ENCODE data around the gene URI1. TPM values are rescaled to one million over a fixed set of nuclear protein-coding genes. Genes with fewer than 3 reads are reported as not detected.
"Not testable (repeated sequence)": the region's sequence is repeated elsewhere in the genome, so short reads cannot be mapped to it uniquely, and the experiment has no call there.

The URI1 gene, protein sequence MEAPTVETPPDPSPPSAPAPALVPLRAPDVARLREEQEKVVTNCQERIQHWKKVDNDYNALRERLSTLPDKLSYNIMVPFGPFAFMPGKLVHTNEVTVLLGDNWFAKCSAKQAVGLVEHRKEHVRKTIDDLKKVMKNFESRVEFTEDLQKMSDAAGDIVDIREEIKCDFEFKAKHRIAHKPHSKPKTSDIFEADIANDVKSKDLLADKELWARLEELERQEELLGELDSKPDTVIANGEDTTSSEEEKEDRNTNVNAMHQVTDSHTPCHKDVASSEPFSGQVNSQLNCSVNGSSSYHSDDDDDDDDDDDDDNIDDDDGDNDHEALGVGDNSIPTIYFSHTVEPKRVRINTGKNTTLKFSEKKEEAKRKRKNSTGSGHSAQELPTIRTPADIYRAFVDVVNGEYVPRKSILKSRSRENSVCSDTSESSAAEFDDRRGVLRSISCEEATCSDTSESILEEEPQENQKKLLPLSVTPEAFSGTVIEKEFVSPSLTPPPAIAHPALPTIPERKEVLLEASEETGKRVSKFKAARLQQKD
- total RNA-seq, result 32.4 TPM

DNA sequence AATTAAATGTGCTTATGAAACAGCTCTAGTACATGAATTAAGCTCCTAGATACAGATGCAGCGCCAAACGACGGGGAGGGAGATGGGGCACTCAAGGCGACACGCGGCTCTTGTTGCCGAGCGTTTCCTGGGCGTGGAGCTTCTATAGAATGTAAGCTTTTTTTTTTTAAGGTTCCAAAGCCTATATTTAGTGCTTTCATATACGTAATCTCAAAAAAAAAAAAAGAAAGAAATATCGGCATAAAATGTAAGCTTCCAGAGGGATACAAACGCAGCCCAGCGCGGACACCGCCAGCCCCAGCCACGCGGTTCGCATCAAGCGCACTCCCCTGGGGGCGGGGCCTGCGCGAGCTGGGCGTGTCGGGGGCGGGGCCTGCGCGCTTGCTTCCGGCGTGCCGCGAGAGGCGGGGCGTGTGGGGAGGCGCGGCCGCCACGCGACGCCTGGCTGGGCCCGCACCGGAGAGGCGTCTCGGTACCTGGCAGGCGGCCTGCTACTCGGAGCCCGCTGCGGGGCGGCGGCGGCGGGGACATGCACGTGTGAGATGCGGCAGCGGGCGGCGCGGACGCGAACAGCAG lies at the start of gene URI1:
Gene URI1, plus strand, starts transcription at position 412 of the 576 bp plus-strand sequence. CDS start 309 bp downstream, outside the sequence.
- peak; percentile 97 for ATAC-seq

DNA sequence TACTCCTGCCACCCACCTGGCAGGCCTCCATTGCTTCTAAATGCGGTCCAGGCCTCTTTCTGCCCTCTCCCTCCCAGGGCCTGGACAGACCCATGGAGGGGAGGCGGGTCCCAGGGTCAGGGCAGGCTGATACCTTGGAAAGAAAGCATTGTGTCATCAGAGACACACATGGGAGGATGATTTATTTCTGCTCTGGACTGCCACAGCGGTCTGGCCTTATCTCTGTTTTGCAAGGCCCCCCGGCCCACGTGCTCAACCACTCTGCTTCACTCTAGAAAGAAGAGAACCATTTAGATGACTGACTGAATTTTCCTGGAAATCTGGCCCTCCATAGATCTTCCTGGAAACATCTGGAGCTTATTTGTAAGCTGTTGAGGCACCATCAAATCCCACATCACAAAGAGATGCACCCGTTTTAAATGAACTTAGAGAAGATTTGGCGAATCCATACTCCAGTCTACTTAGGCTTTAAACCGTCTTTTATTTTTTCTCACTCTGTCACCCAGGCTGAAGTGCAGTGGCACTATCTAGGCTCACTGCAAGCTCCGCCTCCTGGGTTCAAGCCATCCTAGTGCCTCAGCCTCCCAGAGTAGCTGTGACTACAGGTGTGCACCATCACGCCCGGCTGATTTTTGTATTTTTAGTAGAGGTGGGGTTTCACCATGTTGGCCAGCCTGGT lies 48.3 kb upstream of the URI1 start:
- ATAC-seq, result no peak

- no peak for ATAC-seq
Measured at GRCh38 chr19:29896802-29897201, 45.2 kb upstream of the URI1 start.

- ATAC-seq, result no peak
Measured at GRCh38 chr19:29897466-29897865, 44.6 kb upstream of the URI1 start.

DNA sequence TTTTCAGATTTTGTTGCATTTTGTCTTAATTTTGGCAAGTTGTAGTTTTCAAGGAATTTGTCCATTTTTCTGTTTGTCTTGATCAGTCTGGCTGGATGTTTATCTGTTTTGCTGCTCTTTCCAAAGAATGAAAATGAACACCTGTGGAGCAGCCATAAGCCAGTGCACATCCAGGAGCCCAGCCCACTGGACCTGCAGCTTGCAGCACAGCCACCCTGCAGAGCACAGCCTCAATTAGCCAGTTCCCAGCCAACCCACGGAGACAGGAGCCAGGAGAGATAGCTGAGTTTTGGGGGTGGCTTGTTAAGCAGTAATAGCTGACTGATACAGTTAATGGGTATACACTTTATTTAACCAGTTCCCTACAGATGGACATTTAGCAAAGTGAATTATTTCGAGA lies 38.0 kb upstream of the URI1 start:
- no peak for ATAC-seq

GRCh38 chr19:29908963-29909944 lies 32.8 kb upstream of the URI1 start:
- ATAC-seq, result no peak

- no peak for ATAC-seq
Measured at GRCh38 chr19:29914933-29915332, 27.1 kb upstream of the URI1 start.

DNA sequence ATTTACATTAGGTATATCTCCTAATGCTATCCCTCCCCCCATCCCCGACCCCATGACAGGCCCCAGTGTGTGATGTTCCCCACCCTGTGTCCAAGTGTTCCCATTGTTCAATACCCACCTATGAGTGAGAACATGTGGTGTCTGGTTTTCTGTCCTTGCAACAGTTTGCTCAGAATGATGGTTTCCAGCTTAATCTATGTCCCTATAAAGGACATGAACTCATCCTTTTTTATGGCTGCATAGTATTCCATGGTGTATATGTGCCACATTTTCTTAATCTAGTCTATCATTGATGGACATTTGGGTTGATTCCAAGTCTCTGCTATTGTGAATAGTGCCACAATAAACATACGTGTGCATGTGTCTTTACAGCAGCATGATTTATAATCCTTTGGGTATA lies 26.2 kb upstream of the URI1 start:
- ATAC-seq, result not testable (repeated sequence)

- no peak for ATAC-seq
Measured at GRCh38 chr19:29917911-29918310, 24.1 kb upstream of the URI1 start.

DNA sequence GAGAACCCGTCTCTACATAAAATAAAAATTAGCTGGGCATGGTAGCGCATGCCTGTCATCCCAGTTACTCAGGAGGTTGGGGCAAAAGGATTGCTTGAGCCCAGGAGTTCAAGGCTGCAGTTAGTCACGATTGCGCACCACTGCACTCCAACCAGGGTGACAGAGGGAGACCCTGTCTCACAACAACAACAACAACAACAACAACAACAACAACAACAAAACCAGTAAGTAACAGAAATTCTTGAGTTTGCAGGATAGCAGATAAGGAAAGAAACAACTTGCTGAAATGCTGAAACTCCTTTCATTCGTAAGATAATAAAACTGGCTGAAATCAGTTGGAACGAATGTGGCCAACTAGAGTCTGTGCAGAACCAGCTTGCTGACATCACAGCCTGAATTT lies 23.1 kb upstream of the URI1 start:
- ATAC-seq, result no peak

- ATAC-seq, result no peak
Measured at GRCh38 chr19:29922972-29923371, 19.1 kb upstream of the URI1 start.

DNA sequence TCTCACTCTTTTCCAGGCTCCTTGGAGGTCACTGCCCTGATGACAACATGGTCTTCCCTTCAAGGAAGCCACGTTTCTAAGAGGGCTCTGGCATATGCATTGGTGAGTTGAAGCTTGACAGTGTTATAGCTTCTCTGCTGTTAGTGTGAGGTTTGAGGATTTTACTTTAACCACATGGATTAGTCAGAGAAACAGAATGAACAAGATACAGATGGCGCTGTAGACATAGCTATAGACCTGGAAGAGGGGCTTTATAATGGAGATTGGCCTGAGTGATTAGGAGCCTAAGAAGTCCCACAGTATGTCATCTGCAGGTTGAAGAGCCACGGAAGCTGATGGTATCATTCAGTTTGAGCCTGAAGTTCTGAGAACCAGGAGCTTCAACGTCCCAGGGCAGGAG lies 18.4 kb upstream of the URI1 start:
- no peak for ATAC-seq

- ATAC-seq, result no peak
Measured at GRCh38 chr19:29926031-29926430, 16.0 kb upstream of the URI1 start.

GRCh38 chr19:29926801-29927200 lies 15.2 kb upstream of the URI1 start:
- ATAC-seq, result no peak

- no peak for ATAC-seq
Measured at GRCh38 chr19:29927944-29928625, 14.0 kb upstream of the URI1 start.

DNA sequence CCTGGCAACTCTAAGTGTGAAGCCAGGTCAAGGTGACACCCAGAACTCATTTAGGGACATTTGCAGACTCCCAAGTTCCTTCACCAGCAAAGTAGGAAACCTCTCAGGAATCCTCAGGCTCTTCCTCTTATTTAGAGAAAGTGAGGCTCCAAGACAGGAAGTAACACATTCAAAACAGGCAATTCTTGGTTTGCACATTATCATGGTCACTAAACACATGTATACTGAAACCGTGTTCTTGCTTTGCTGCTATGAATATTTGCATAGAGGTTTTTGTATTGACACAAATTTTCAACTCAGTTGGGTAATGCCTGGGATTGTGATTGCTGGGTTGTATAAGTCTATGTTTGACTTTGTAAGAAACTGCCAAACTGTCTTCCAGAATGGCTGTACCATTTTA lies 13.2 kb upstream of the URI1 start:
- no peak for ATAC-seq

GRCh38 chr19:29934257-29934656 lies 7.8 kb upstream of the URI1 start:
- ATAC-seq, result no peak

DNA sequence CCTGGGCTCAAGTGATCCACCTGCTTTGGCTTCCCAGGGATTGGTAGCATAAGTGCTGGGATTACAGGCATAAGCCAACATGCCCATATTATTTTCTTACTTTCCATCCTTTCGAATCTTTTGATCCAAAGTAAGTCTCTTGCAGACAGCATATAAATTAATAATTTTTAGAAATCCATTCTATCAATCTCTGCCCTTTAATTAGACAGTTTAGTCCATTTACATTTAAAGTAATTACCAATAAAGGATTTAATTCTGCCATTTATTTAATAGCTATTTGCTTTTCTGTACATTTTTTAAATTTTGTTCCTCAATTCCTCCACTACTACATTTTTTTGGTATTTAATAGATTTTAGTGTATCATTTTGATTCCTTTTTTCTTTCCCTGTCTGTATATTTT lies 7.3 kb upstream of the URI1 start:
- ATAC-seq, result no peak

GRCh38 chr19:29936409-29936808 lies 5.6 kb upstream of the URI1 start:
- ATAC-seq, result no peak

DNA sequence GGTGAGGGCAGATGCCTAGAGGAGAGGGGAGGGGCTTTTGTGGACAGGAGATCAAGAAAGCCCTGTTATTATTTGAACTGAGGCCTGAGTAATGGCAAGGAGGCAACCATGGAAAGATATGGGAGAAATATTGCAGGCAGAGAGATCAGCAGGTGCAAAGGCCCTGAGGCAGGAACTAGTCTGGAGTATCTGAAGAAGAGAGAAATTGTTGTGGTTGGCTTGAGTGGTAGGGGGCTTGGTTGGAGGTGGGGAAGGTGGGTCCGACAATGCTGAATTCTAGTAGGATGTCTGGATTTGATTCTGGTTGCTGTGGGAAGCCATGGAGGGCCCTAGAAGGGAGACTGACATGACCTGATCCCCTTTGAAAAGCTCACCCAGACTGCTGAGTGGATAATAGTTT lies 2.4 kb upstream of the URI1 start:
- ATAC-seq, result no peak

GRCh38 chr19:29940971-29941585 lies 961 bp upstream of the URI1 start:
- ATAC-seq, result peak; percentile 31

Data from esophagus mucosa (tissue), 1 donor.